Peyer's patch (tissue), 4 donors: Measurements from ENCODE around the gene MCTP2. TPM values are rescaled to one million over a fixed set of nuclear protein-coding genes. Genes with fewer than 3 reads are reported as not detected.

Source experiments
- DNase-seq, 3 donors: peaks; one replicate each; pipeline ENCODE4 v3.0.0-alpha.2; 2017 to 2019
- H3K27ac ChIP-seq, 4 donors: fragments of 200-600 bp; sonication (generic); one replicate each; pipeline ENCODE4 v1.5.1; 2016 to 2019
- H3K27me3 ChIP-seq, 2 donors: fragments of 200-600 bp; sonication (generic); one replicate each; pipeline ENCODE4 v1.5.1; 2019
- H3K36me3 ChIP-seq, 3 donors: fragments of 200-600 bp; sonication (generic); one replicate each; pipeline ENCODE4 v1.5.1; 2016 to 2019
- H3K4me1 ChIP-seq, 4 donors: fragments of 200-600 bp; sonication (generic); one replicate each; pipeline ENCODE4 v1.5.1; 2016 to 2019
- H3K4me3 ChIP-seq, 4 donors: fragments of 200-600 bp; sonication (generic); 1 replicate in 3 of 4; 2 replicates in 1 of 4; pipeline ENCODE4 v1.5.1; 2016 to 2019; ENCODE audit warnings: mild to moderate bottlenecking in 1 of 4
- H3K9me3 ChIP-seq, 4 donors: fragments of 200-600 bp; sonication (generic); one replicate each; pipeline ENCODE4 v1.5.1; 2016 to 2019; ENCODE audit warnings: mild to moderate bottlenecking in 1 of 4
- CTCF ChIP-seq, 6 experiments: fragments of 450-650 bp in 4 of 6; fragments of 200-600 bp in 2 of 6; sonication (generic) in 1 of 6; IDR thresholded peaks; one replicate each; pipeline ENCODE4 v1.5.1; 2017 to 2019; ENCODE audit warnings: antibody characterized with exemption in 6 of 6, mild to moderate bottlenecking in 3 of 6, moderate library complexity in 1 of 6
- POLR2A ChIP-seq, 2 donors: fragments of 450-650 bp; IDR thresholded peaks; one replicate each; pipeline ENCODE4 v1.5.1; 2017; ENCODE audit warnings: antibody characterized with exemption in 2 of 2, mild to moderate bottlenecking in 2 of 2, moderate library complexity in 2 of 2
- total RNA-seq, 4 donors: library from RNA; depleted of rRNA; stranded (reverse); fragments of >200 nt; gene quantifications; one replicate each; pipeline ENCODE4 v1.1.0, GENCODE V29; 2016

The MCTP2 gene
- total RNA-seq, 4 donors from 2014 or later, result 40.8 to 241 (median 74.0) TPM

- Histone ChIP-seq H3K4me3 (no peak overlapping the region), H3K27ac (no peak overlapping the region)
- TF ChIP-seq POLR2A (IDR thresholded peaks at IDR 0.05) (no peak), CTCF (IDR thresholded peaks at IDR 0.05) (no peak)
Observed at GRCh38 chr15:94212291-94212690, 19.1 kb upstream of the MCTP2 start.

GRCh38 chr15:94225616-94226015 lies 5.7 kb upstream of the MCTP2 start:
- DNase-seq, result no peak
- peaks cover 0 to 10% (median 3%) of the 10 kb centered on the region in 4 donors for H3K4me1 ChIP-seq
- no peak overlapping the region for H3K27ac ChIP-seq
- no peak overlapping the region for H3K4me3 ChIP-seq
- H3K36me3 ChIP-seq, result no peaks in the 10 kb centered on the region
- no peaks in the 10 kb centered on the region for H3K27me3 ChIP-seq
- TF ChIP-seq CTCF (IDR thresholded peaks at IDR 0.05), result no peak
- H3K9me3 ChIP-seq, result no peaks in the 10 kb centered on the region

More at GRCh38 chr15:94212291-94212690, 19.1 kb upstream of the MCTP2 start:
- Histone ChIP-seq H3K4me1 (no peaks in the 10 kb centered on the region), H3K27me3 (no peaks in the 10 kb centered on the region), H3K9me3 (no peaks in the 10 kb centered on the region), H3K36me3 (no peaks in the 10 kb centered on the region)
- no peak for DNase-seq

GRCh38 chr15:94228611-94229010 lies 2.8 kb upstream of the MCTP2 start:
- H3K9me3 ChIP-seq, result no peaks in the 10 kb centered on the region
- no peak for DNase-seq
- H3K4me3 ChIP-seq, result no peak overlapping the region
- peaks cover 0 to 22% (median 7%) of the 10 kb centered on the region in 4 donors for H3K4me1 ChIP-seq
- H3K27ac ChIP-seq, result peak overlapping the region in 1 of 4 donors; percentile 95
- TF ChIP-seq CTCF (IDR thresholded peaks at IDR 0.05), result no peak
- no peak for TF ChIP-seq POLR2A (IDR thresholded peaks at IDR 0.05)
- no peaks in the 10 kb centered on the region for H3K36me3 ChIP-seq
- H3K27me3 ChIP-seq, result no peaks in the 10 kb centered on the region

GRCh38 chr15:94229591-94230369 lies 1.6 kb upstream of the MCTP2 start:
- peak overlapping the region in 2 of 4 donors; percentile 31 to 81 for H3K4me3 ChIP-seq
- TF ChIP-seq POLR2A (IDR thresholded peaks at IDR 0.05), result no peak
- no peak for TF ChIP-seq CTCF (IDR thresholded peaks at IDR 0.05)
- H3K4me1 ChIP-seq, result peaks cover 0 to 22% (median 7%) of the 10 kb centered on the region in 4 donors

GRCh38 chr15:94230431-94230882 lies 904 bp upstream of the MCTP2 start:
- no peaks in the 10 kb centered on the region for H3K27me3 ChIP-seq
- H3K9me3 ChIP-seq, result no peaks in the 10 kb centered on the region
- H3K4me3 ChIP-seq, result peak overlapping the region; percentile 67 to 88 (median 82)
- H3K4me1 ChIP-seq, result peaks cover 0 to 22% (median 7%) of the 10 kb centered on the region in 4 donors
- peak overlapping the region; percentile 71 to 95 (median 86) for H3K27ac ChIP-seq
- DNase-seq, result no peak
- H3K36me3 ChIP-seq, result no peaks in the 10 kb centered on the region
- no peak for TF ChIP-seq POLR2A (IDR thresholded peaks at IDR 0.05)
- no peak for TF ChIP-seq CTCF (IDR thresholded peaks at IDR 0.05)

More at GRCh38 chr15:94229591-94230369, 1.6 kb upstream of the MCTP2 start:
- Histone ChIP-seq H3K9me3 (no peaks in the 10 kb centered on the region), H3K27me3 (no peaks in the 10 kb centered on the region), H3K27ac (peak overlapping the region; percentile 71 to 95 (median 86)), H3K36me3 (no peaks in the 10 kb centered on the region)
- peak in 2 of 3 donors; percentile 49 to 61 for DNase-seq
